Stimulated activated effector memory CD8-positive, alpha-beta T cell treated with anti-CD3 and anti-CD28 coated beads, Interleukin-12 subunit alpha, Interleukin-12 subunit beta, amount 100 ng/mL, for 72 hours (primary cell): ENCODE data around the gene C12orf76.

ENCODE experiments used
- ATAC-seq: fragments of 150-1000 bp; cut with Tn5 transposase; 2 replicates; pipeline ENCODE4 v1.10.0; 2021
- DNase-seq, 2 donors: peaks; one replicate each; pipeline ENCODE4 v3.0.0; 2021 to 2022; ENCODE audit warnings: low spot score in 2 of 2
- H3K27ac Mint-ChIP-seq: one replicate; pipeline ENCODE4 v1.8.0; 2022; ENCODE audit warnings: mild to moderate bottlenecking, mixed read lengths
- H3K36me3 Mint-ChIP-seq: one replicate; pipeline ENCODE4 v1.8.0; 2022; ENCODE audit warnings: mild to moderate bottlenecking, mixed read lengths
- H3K4me1 Mint-ChIP-seq: one replicate; pipeline ENCODE4 v1.8.0; 2022; ENCODE audit warnings: mixed read lengths
- H3K4me3 Mint-ChIP-seq: one replicate; pipeline ENCODE4 v1.8.0; 2022; ENCODE audit warnings: mild to moderate bottlenecking, mixed read lengths
- H3K9me3 Mint-ChIP-seq: one replicate; pipeline ENCODE4 v1.8.0; 2022; ENCODE audit warnings: mixed read lengths

Gene C12orf76

DNA sequence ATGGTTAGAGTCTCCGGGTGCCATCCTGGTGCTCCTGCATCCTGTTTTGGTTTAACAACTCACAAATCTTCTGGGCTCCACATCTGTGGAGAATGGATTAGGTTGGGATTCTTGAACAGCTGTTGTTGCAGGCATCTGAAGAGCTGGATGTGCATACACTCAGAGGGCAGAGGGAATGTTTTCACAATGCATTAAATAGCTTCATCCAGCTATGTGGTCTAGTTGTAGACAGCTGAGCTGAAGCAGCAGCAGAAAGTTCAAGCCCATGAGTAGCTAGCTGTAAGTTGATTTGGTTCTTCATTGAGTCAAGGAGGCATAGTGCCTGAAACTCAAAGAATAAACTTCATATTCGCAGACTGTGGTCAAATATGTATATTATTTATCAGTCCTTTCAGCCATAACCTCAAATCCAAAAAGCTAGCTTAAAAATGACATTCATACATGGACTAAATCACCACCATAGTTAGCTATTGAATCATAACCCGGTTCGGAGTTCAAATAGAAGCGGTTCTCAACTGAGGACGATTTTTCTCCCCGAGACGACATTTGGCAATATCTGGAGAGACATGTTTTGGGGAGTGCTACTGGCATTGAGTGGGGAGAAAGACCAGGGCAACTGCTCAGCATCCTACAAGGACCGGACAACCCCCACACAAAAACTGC is 50.0 kb downstream of the C12orf76 start:
- Mint-ChIP-seq H3K36me3 (peaks cover 12% of the 10 kb centered on the region), H3K27ac (peak overlapping the region; percentile 99), H3K4me1 (peaks cover 52% of the 10 kb centered on the region), H3K9me3 (no peaks in the 10 kb centered on the region), H3K4me3 (peak overlapping the region; percentile 96)
- no peak for DNase-seq
- ATAC-seq = no peak

DNA sequence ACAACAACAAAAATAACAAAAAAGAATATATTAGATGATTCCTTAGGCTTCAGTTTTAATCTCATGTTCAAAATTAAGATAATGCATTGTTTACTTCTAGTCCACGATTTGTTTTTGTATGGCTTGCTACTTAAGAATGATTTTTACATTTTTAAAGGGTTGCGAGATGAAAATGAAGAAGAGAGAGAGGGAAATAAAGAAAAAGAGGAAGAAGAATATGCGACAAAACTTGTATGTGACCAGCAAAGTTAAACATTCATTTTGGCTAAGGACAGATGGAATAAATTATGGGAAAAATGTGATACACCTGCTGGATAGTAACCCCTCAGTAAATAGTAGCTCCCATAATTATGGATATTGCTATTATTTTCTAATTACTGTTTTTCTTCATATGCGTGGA is 50.9 kb downstream of the C12orf76 start:
- no peaks in the 10 kb centered on the region for H3K9me3 Mint-ChIP-seq
- DNase-seq (no peak), ATAC-seq (no peak)
- H3K4me3 Mint-ChIP-seq = peak overlapping the region; percentile 96
- peak overlapping the region; percentile 3 for H3K27ac Mint-ChIP-seq
- H3K4me1 Mint-ChIP-seq = peaks cover 47% of the 10 kb centered on the region
- peaks cover 6% of the 10 kb centered on the region for H3K36me3 Mint-ChIP-seq

DNA sequence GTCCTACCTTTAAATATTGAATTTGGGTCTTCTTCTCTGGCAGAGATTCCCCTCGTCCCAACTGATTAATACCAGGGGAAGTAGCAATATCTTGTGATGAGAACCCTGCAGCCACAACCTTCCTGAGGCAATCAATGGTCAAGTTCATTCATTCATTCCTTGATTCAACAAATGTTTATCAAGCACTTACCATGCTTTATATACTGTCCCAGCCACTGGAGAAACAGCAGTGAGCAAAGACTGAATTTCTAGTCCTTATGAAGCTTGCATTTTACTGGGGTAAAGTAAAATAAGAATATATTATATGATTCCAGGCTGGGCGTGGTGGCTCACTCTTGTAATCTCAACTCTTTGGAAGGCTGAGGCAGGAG is 51.9 kb downstream of the C12orf76 start:
- peaks cover 49% of the 10 kb centered on the region for H3K4me1 Mint-ChIP-seq
- peak overlapping the region; percentile 92 for H3K27ac Mint-ChIP-seq
- no peaks in the 10 kb centered on the region for H3K9me3 Mint-ChIP-seq
- DNase-seq = no peak
- peaks cover 4% of the 10 kb centered on the region for H3K36me3 Mint-ChIP-seq
- ATAC-seq = no peak
- peak overlapping the region; percentile 90 for H3K4me3 Mint-ChIP-seq

DNA sequence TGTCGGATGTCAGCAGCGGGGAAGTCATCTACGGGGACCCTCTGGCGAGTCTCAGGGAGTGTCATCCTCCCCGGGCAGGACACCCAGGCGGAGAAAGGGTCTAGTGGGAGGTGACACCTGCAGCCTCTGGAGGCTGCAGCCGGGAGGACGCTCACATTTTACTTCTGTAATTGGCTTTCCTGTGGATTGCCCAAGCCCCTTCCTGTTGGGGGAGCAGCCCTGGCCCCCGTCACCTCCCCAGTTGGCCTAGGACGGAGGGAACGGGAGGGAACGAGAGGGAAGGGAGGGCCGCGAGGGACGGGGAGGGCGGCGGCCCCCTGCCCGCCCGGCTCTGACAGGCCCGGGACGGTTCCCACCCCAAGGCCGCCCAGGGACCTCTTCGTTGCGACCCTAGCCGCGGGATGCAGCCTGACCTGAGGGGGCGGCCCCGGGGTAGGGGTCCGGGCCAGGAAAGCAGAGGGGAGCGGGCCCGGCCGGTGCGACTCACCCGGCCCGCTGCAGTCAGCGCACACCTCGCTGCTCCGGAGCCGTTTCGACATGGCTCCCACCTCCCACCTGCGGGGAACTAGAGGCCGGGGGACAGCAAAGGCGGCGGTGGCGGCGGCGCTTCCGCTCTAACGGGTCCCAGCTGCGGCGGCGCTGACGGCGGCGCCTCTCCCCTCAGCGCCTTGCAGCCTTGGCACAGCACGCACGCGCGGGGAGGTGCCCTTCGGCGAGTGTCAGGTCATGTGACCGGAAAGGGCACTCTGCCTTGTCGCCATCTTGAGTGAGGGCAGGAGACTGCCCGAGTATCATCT is 52.4 kb downstream of the C12orf76 start, which contains the start of gene GIT2:
TSS of gene GIT2 (minus strand) at position 683 of the 797 bp plus-strand sequence. CDS start at position 539, 144 bp downstream.
- Mint-ChIP-seq H3K4me3 (peak within 1 kb of the TSS; percentile 96), H3K4me1 (peaks cover 47% of the 10 kb centered on the region), H3K36me3 (peaks cover 10% of the 10 kb centered on the region), H3K9me3 (no peaks in the 10 kb centered on the region), H3K27ac (peak within 1 kb of the TSS; percentile 92)
- ATAC-seq = peak; percentile 89
- DNase-seq = peak; percentile 84 to 95

DNA sequence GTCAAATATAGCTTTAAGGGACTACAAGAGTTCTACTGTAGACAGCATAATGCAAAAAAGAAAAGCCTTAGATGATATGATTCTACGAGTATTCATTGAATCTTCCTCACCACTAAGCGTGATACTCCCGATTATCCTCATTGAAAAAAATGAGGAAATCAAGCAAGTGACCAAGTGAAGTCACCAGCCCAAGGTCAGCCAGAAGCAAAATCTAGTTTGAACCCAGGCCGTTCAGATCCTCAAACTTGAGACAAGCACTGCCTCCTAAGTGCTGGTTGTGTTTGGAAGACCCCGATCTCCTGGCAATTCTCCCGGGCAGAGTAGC is 53.0 kb downstream of the C12orf76 start:
- H3K9me3 Mint-ChIP-seq = no peaks in the 10 kb centered on the region
- peaks cover 16% of the 10 kb centered on the region for H3K36me3 Mint-ChIP-seq
- DNase-seq (no peak), ATAC-seq (no peak)
- H3K27ac Mint-ChIP-seq = peak overlapping the region; percentile 92
- peaks cover 49% of the 10 kb centered on the region for H3K4me1 Mint-ChIP-seq
- peak overlapping the region; percentile 90 for H3K4me3 Mint-ChIP-seq

DNA sequence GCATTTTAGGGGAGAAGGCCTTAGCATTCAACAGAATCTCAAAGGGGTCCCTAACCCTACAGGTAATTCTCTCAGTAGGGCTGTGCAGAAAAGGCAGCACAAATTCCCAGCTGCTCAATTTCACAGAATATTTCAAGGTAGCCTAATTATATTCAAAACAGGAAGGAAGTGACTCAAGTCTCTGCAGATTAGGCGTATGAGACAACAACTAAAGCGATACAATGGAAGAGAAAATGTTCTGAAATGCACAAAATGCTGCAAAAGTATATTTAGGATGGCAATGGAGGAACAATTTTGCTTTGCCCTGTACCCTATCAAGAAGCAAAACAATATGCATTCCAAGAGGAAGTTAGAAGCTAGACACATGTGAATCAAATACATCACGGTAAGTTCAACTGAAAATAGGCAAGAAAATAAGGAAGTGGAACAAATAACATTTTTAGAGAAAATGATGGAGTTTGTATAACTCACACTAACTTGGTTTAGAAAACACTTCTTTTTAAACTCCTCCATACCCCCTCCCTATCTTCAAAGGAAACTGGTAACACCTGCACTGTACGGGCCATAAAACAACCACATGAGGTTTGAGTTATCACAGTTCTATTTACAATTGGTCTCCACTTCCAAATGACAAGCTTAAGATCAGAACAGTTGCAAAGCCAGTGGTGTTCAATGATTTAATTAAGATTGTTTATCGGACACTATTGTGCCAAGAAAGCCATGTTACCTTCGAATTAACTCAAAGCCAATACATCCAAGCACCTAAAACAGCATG is 53.7 kb downstream of the C12orf76 start:
- ATAC-seq = no peak
- H3K4me3 Mint-ChIP-seq = peak overlapping the region; percentile 90
- H3K9me3 Mint-ChIP-seq = no peaks in the 10 kb centered on the region
- H3K36me3 Mint-ChIP-seq = peaks cover 23% of the 10 kb centered on the region
- DNase-seq = no peak
- peak overlapping the region; percentile 92 for H3K27ac Mint-ChIP-seq
- H3K4me1 Mint-ChIP-seq = peaks cover 46% of the 10 kb centered on the region

DNA sequence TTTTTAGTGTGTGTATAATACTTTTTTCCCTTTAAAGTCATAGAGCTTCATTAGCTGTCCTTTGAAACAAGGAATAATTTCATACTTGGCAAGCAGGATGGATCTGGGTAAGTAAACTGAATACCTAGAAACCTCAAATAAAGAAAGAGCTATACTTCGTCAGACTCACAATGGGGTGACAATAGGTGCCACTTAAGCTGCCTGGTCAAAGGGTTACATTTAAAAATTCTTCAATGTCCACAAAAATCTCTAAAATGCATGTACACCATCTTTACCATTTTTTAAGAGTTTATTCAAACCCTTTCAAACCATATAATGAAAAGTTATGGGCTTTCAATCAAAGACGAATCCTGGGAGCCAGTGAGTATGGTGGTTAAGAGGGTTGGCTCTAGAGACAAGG is 55.2 kb downstream of the C12orf76 start:
- Mint-ChIP-seq H3K9me3 (no peaks in the 10 kb centered on the region), H3K36me3 (peaks cover 38% of the 10 kb centered on the region), H3K4me3 (peak overlapping the region; percentile 90), H3K27ac (no peak overlapping the region), H3K4me1 (peaks cover 38% of the 10 kb centered on the region)
- ATAC-seq (no peak), DNase-seq (no peak)

DNA sequence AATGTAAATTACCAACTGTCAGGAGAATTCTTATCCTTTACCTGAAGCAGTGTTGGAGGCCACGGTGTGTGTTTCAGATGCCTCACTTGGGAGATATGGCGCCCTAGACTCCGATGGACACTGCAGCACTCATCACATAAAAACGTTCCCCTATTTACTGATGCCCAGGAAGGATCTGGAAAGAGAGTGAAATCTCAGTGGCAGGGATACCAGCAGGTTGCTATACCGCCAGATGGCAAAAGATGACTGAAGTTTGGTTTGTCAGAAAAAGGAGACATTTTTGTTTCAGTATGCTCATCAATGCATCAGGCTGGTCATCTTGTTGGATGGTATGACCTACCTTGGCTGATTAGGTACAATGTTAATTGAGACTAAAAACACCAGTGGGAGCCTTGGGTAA is 56.7 kb downstream of the C12orf76 start:
- Mint-ChIP-seq H3K4me3 (no peak overlapping the region), H3K4me1 (peaks cover 34% of the 10 kb centered on the region), H3K36me3 (peaks cover 53% of the 10 kb centered on the region), H3K27ac (no peak overlapping the region), H3K9me3 (no peaks in the 10 kb centered on the region)
- DNase-seq (no peak), ATAC-seq (no peak)
